HFFc6 (cell line): ENCODE measurements around the gene ZDHHC22. TPM values are rescaled to one million over a fixed set of nuclear protein-coding genes. Genes with fewer than 3 reads are reported as not detected.

Experiments
- DNase-seq: peaks from one replicate; pipeline ENCODE4 v3.0.0-alpha.2; 2018
- H3K27ac Mint-ChIP-seq: 2 replicates; pipeline ENCODE4 v1.8.0; 2020; ENCODE audit warnings: mild to moderate bottlenecking, mixed read lengths
- H3K27me3 Mint-ChIP-seq: 2 replicates; pipeline ENCODE4 v1.8.0; 2021; ENCODE audit warnings: mild to moderate bottlenecking, moderate library complexity, mixed read lengths; ENCODE audit not compliant: insufficient read depth
- H3K36me3 Mint-ChIP-seq: 2 replicates; pipeline ENCODE4 v1.8.0; 2021; ENCODE audit warnings: low read depth, mixed read lengths
- H3K4me1 Mint-ChIP-seq: 2 replicates; pipeline ENCODE4 v1.8.0; 2020; ENCODE audit warnings: low read depth, mixed read lengths
- H3K4me3 Mint-ChIP-seq: 2 replicates; pipeline ENCODE4 v1.8.0; 2020; ENCODE audit warnings: mild to moderate bottlenecking, moderate library complexity, mixed read lengths
- H3K9me3 Mint-ChIP-seq: 2 replicates; pipeline ENCODE4 v1.8.0; 2020; ENCODE audit warnings: mild to moderate bottlenecking, mixed read lengths
- CTCF ChIP-seq: fragments of 200-600 bp; sonication (generic); IDR thresholded peaks from 2 replicates; pipeline ENCODE4 v1.5.0; 2021; ENCODE audit warnings: antibody characterized with exemption, mild to moderate bottlenecking
- total RNA-seq, 6 experiments: library from RNA; stranded (reverse); fragmentation: NEBNext Ultra II Directional; extraction: Animal tissue kit (Norgen Biotek cat#: 25700); gene quantifications; 2 replicates in 1 of 6; 3 replicates in 5 of 6; pipeline ENCODE4 v1.2.3, GENCODE V29; 2021

Gene ZDHHC22
- total RNA-seq, 6 experiments from 2014 or later: not detected

- H3K36me3 Mint-ChIP-seq: no peaks in the 10 kb centered on the region
- peaks cover 37% of the 10 kb centered on the region for H3K27me3 Mint-ChIP-seq
- TF ChIP-seq CTCF: no peak
- no peak overlapping the region for H3K27ac Mint-ChIP-seq
- H3K9me3 Mint-ChIP-seq: no peaks in the 10 kb centered on the region
- no peaks in the 10 kb centered on the region for H3K4me1 Mint-ChIP-seq
- H3K4me3 Mint-ChIP-seq: no peak overlapping the region
- DNase-seq: no peak
Measured at GRCh38 chr14:77145975-77146740, 4.6 kb upstream of the ZDHHC22 start.

GRCh38 chr14:77144412-77145115, 3.0 kb upstream of the ZDHHC22 start:
- TF ChIP-seq CTCF: no peak
- Mint-ChIP-seq H3K27me3 (peaks cover 45% of the 10 kb centered on the region), H3K9me3 (no peaks in the 10 kb centered on the region), H3K4me1 (peaks cover 7% of the 10 kb centered on the region; the same call in 1 of the 2 replicates), H3K4me3 (no peak overlapping the region), H3K27ac (no peak overlapping the region), H3K36me3 (no peaks in the 10 kb centered on the region)
- no peak for DNase-seq

GRCh38 chr14:77143071-77143470, 1.5 kb upstream of the ZDHHC22 start:
- no peak for DNase-seq
- peaks cover 7% of the 10 kb centered on the region; the same call in 1 of the 2 replicates for H3K4me1 Mint-ChIP-seq
- H3K9me3 Mint-ChIP-seq: no peaks in the 10 kb centered on the region
- H3K4me3 Mint-ChIP-seq: no peak overlapping the region
- H3K36me3 Mint-ChIP-seq: no peaks in the 10 kb centered on the region
- H3K27me3 Mint-ChIP-seq: peaks cover 50% of the 10 kb centered on the region
- no peak overlapping the region for H3K27ac Mint-ChIP-seq
- no peak for TF ChIP-seq CTCF

- Mint-ChIP-seq H3K4me1 (peaks cover 7% of the 10 kb centered on the region; the same call in 1 of the 2 replicates), H3K27me3 (peaks cover 51% of the 10 kb centered on the region), H3K36me3 (no peaks in the 10 kb centered on the region), H3K9me3 (no peaks in the 10 kb centered on the region), H3K27ac (no peak overlapping the region), H3K4me3 (no peak overlapping the region)
- no peak for TF ChIP-seq CTCF
- DNase-seq: no peak
Measured at GRCh38 chr14:77142005-77142800, 612 bp upstream of the ZDHHC22 start.

- no peak for TF ChIP-seq CTCF
- Mint-ChIP-seq H3K4me3 (peak overlapping the region; percentile 48), H3K27me3 (peaks cover 37% of the 10 kb centered on the region), H3K36me3 (no peaks in the 10 kb centered on the region), H3K27ac (no peak overlapping the region), H3K9me3 (no peaks in the 10 kb centered on the region), H3K4me1 (peaks cover 7% of the 10 kb centered on the region; the same call in 1 of the 2 replicates)
- DNase-seq: no peak
Measured at GRCh38 chr14:77140359-77141213, 1.0 kb downstream of the ZDHHC22 start.
